Mesothelial cell of epicardium (in vitro differentiated cells): ENCODE data around the gene BPI. TPM values are rescaled to one million over a fixed set of nuclear protein-coding genes. Genes with fewer than 3 reads are reported as not detected.
"Not testable (repeated sequence)": the region's sequence is repeated elsewhere in the genome, so short reads cannot be mapped to it uniquely, and the experiment has no call there.

ENCODE experiments used
- DNase-seq, 2 experiments: peaks; one replicate each; pipeline ENCODE4 v3.0.0; 2021; ENCODE audit warnings: low spot score in 2 of 2; ENCODE audit not compliant: unreplicated experiment in 2 of 2
- H3K27ac Mint-ChIP-seq: 2 replicates; pipeline ENCODE4 v1.8.0; 2021; ENCODE audit warnings: mixed read lengths
- H3K27me3 Mint-ChIP-seq: 2 replicates; pipeline ENCODE4 v1.8.0; 2021; ENCODE audit warnings: low read depth, mixed read lengths
- H3K36me3 Mint-ChIP-seq: 2 replicates; pipeline ENCODE4 v1.8.0; 2021; ENCODE audit warnings: mixed read lengths
- H3K4me1 Mint-ChIP-seq: 2 replicates; pipeline ENCODE4 v1.8.0; 2021; ENCODE audit warnings: mixed read lengths
- H3K4me3 Mint-ChIP-seq: 2 replicates; pipeline ENCODE4 v1.8.0; 2021; ENCODE audit warnings: mild to moderate bottlenecking, moderate library complexity, mixed read lengths
- H3K9me3 Mint-ChIP-seq: 2 replicates; pipeline ENCODE4 v1.8.0; 2021; ENCODE audit warnings: mixed read lengths
- CTCF ChIP-seq: fragments of 200-600 bp; sonication (generic); IDR thresholded peaks from one replicate; pipeline ENCODE4 v1.5.0; 2021; ENCODE audit warnings: antibody characterized with exemption; ENCODE audit not compliant: unreplicated experiment
- total RNA-seq: library from RNA; stranded (reverse); gene quantifications from 3 replicates; pipeline ENCODE4 v1.2.1, GENCODE V29; 2021

The BPI gene
- not detected in 3 replicates for total RNA-seq

DNA sequence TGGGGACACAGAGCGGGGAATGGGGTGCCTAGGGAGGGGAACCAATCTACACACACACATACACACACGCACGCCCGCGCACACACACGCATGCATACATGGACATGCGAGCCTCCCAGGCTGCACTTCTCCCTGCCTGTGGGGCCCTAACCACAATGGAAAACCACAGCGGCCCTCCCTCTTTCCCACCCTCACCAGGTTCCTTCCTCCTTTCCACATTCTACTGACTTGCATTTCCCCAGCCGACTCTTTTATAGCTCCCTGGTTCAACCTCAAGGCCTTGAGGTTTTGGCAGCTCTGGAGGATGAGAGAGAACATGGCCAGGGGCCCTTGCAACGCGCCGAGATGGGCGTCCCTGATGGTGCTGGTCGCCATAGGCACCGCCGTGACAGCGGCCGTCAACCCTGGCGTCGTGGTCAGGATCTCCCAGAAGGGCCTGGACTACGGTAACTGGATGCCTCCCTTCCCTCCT is at the start of gene BPI:
BPI (plus strand) TSS at position 249 of the 472 bp plus-strand sequence; CDS start at position 317, 68 bp downstream.
- Mint-ChIP-seq H3K27me3 (no peaks in the 10 kb centered on the region), H3K4me3 (no peak within 1 kb of the TSS), H3K4me1 (peaks cover 11% of the 10 kb centered on the region), H3K9me3 (no peaks in the 10 kb centered on the region), H3K27ac (no peak within 1 kb of the TSS), H3K36me3 (no peaks in the 10 kb centered on the region)
- no peak for DNase-seq
- no peak for TF ChIP-seq CTCF

- DNase-seq, H3K9me3 Mint-ChIP-seq, H3K36me3 Mint-ChIP-seq, H3K4me1 Mint-ChIP-seq, H3K27ac Mint-ChIP-seq, H3K4me3 Mint-ChIP-seq: not testable (repeated sequence)
- peaks cover 14% of the 10 kb centered on the region for H3K27me3 Mint-ChIP-seq
Measured at GRCh38 chr20:38254621-38255020, 49.3 kb upstream of the BPI start.

- H3K27me3 Mint-ChIP-seq = peaks cover 22% of the 10 kb centered on the region
- H3K36me3 Mint-ChIP-seq = no peaks in the 10 kb centered on the region
- no peaks in the 10 kb centered on the region for H3K9me3 Mint-ChIP-seq
- no peak overlapping the region for H3K4me3 Mint-ChIP-seq
- H3K4me1 Mint-ChIP-seq = peaks cover 11% of the 10 kb centered on the region
- TF ChIP-seq CTCF = no peak
- DNase-seq = no peak
- no peak overlapping the region for H3K27ac Mint-ChIP-seq
Measured at GRCh38 chr20:38255393-38255792, 48.6 kb upstream of the BPI start.

DNA sequence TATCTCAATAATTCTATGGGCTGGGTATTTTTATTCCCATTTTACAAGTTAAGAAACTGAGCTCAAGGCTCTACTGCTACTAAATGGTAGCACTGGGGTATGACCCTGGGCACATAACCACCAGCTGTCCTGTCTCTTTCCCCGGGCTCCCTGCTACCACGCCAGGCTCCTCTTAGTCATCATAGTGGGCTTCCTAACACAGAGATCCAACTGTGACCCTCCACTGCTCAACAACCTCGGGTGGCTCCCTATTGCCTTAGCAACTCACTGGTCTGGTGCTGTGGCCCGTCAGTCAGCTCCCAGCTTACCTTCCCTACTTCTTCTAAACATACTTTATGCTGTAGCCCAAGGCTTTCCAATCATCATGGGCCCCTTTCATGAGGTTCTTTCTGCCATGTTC is 47.9 kb upstream of the BPI start:
- no peak overlapping the region for H3K4me3 Mint-ChIP-seq
- H3K27ac Mint-ChIP-seq = no peak overlapping the region
- no peaks in the 10 kb centered on the region for H3K9me3 Mint-ChIP-seq
- DNase-seq = no peak
- H3K27me3 Mint-ChIP-seq = peaks cover 27% of the 10 kb centered on the region
- TF ChIP-seq CTCF = no peak
- peaks cover 14% of the 10 kb centered on the region for H3K4me1 Mint-ChIP-seq
- no peaks in the 10 kb centered on the region for H3K36me3 Mint-ChIP-seq

DNA sequence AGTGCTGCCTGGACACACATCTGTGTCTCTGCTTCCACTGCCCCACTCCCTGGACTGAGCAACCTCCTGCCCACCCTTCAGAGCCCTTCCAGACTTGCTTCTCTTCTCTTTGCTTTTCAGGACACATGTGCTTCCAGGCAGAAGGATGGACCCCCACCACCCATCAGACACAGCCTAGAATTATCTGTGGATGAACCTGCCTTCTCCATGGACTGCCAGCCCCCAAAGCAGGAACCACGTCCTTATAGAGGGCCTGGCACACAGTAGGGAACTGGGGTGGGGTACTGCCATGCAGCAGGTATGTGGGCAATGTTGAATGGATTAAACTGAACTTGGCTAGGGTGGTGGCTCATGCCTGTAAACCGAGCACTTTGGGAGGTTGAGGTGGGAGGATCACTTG is 47.0 kb upstream of the BPI start:
- TF ChIP-seq CTCF = no peak
- DNase-seq = no peak
- Mint-ChIP-seq H3K27ac (no peak overlapping the region), H3K27me3 (peaks cover 34% of the 10 kb centered on the region), H3K4me1 (peaks cover 16% of the 10 kb centered on the region), H3K9me3 (no peaks in the 10 kb centered on the region), H3K36me3 (no peaks in the 10 kb centered on the region), H3K4me3 (no peak overlapping the region)

GRCh38 chr20:38258545-38259215 is 45.3 kb upstream of the BPI start:
- no peak overlapping the region for H3K27ac Mint-ChIP-seq
- no peaks in the 10 kb centered on the region for H3K9me3 Mint-ChIP-seq
- H3K27me3 Mint-ChIP-seq = peaks cover 51% of the 10 kb centered on the region
- TF ChIP-seq CTCF = no peak
- H3K4me1 Mint-ChIP-seq = peaks cover 9% of the 10 kb centered on the region
- no peak for DNase-seq
- H3K36me3 Mint-ChIP-seq = no peaks in the 10 kb centered on the region
- no peak overlapping the region for H3K4me3 Mint-ChIP-seq
